GM12878 (cell line): ENCODE measurements around the gene DEPDC7. TPM values are rescaled to one million over a fixed set of nuclear protein-coding genes. Genes with fewer than 3 reads are reported as not detected.
A peak's percentile ranks its signal among the peaks of the same experiment; 100 is the strongest.

Experiments used
- BHLHE40 ChIP-seq, 2 experiments: fragments of 450-650 bp in 1 of 2; IDR thresholded peaks; 2 replicates each; pipeline ENCODE4 v1.6.1; 2011 to 2017; ENCODE audit warnings: low read depth in 2 of 2, borderline replicate concordance in 1 of 2, improper control_type of control experiment in 1 of 2, low read length in 1 of 2, mild to moderate bottlenecking in 1 of 2
- EGR1 ChIP-seq, 2 experiments: IDR thresholded peaks; 1 replicate in 1 of 2; 2 replicates in 1 of 2; pipeline ENCODE4 v1.6.1; 2011 to 2012; ENCODE audit warnings: low read depth in 2 of 2, low read length in 2 of 2, borderline replicate concordance in 1 of 2, mild to moderate bottlenecking in 1 of 2, moderate library complexity in 1 of 2
- SRF ChIP-seq, 2 experiments: IDR thresholded peaks; 2 replicates each; pipeline ENCODE4 v1.6.1; 2011; ENCODE audit warnings: low read depth in 2 of 2, low read length in 2 of 2, mild to moderate bottlenecking in 1 of 2, moderate library complexity in 1 of 2
- TBL1XR1 ChIP-seq: IDR thresholded peaks from 2 replicates; pipeline ENCODE4 v1.6.1; 2012; ENCODE audit warnings: low read depth, low read length, improper control_type of control experiment
- ZNF217 ChIP-seq: fragments of 450-650 bp; IDR thresholded peaks from 2 replicates; pipeline ENCODE4 v1.6.1; 2017; ENCODE audit warnings: antibody characterized with exemption, mild to moderate bottlenecking
- polyA plus RNA-seq, 11 experiments: library from polyadenylated mRNA; depleted of rRNA in 4 of 11; unstranded in 6 of 11; stranded (reverse) in 5 of 11; fragments of >200 nt; fragmentation: Nextera tagmentation in 4 of 11; fragmentation: Illumina TruSeq in 1 of 11; extraction: Ambion mirVana in 4 of 11; extraction: Trizol in 1 of 11; gene quantifications; 1 replicate in 1 of 11; 2 replicates in 10 of 11; pipeline versions ENCODE4 v1.2.1 to v1.2.3, GENCODE V29; 2011 to 2016; ENCODE audit warnings: inconsistent platforms in 2 of 11, missing spikeins in 2 of 11, low read depth in 1 of 11
- total RNA-seq, 4 experiments: library from RNA; depleted of rRNA in 3 of 4; stranded (reverse); fragments of >200 nt in 3 of 4; fragmentation: Illumina TruSeq in 1 of 4; extraction: Trizol in 1 of 4; gene quantifications; 2 replicates each; pipeline versions ENCODE4 v1.2.1 to v1.2.3, GENCODE V29; 2013 to 2021
- TF ChIP-seq, protein P1 (sequence below): IDR thresholded peaks from 2 replicates; pipeline ENCODE4 v1.6.1; 2011; ENCODE audit warnings: mild to moderate bottlenecking, low read depth, low read length, moderate library complexity; ENCODE audit not compliant: insufficient replicate concordance
- TF ChIP-seq, protein P2 (sequence below): IDR thresholded peaks from 2 replicates; pipeline ENCODE4 v1.6.1; 2012; ENCODE audit warnings: low read length, inconsistent platforms
- TF ChIP-seq, protein P3 (sequence below): fragments of 450-650 bp; formaldehyde crosslinking; IDR thresholded peaks from 2 replicates; pipeline ENCODE4 v1.4.0; 2022; ENCODE audit warnings: mild to moderate bottlenecking, moderate library complexity
- TF ChIP-seq, protein P4 (sequence below): fragments of 150-350 bp; IDR thresholded peaks from 2 replicates; pipeline ENCODE4 v1.6.1; 2016; ENCODE audit warnings: low read depth, low read length

The DEPDC7 gene
- total and polyA plus RNA-seq, 10 of the 15 experiments (the other 5 are each of a cell fraction or from before 2014, with no cell fraction given), result 0.06 to 1.1 (median 0.49) TPM

DNA sequence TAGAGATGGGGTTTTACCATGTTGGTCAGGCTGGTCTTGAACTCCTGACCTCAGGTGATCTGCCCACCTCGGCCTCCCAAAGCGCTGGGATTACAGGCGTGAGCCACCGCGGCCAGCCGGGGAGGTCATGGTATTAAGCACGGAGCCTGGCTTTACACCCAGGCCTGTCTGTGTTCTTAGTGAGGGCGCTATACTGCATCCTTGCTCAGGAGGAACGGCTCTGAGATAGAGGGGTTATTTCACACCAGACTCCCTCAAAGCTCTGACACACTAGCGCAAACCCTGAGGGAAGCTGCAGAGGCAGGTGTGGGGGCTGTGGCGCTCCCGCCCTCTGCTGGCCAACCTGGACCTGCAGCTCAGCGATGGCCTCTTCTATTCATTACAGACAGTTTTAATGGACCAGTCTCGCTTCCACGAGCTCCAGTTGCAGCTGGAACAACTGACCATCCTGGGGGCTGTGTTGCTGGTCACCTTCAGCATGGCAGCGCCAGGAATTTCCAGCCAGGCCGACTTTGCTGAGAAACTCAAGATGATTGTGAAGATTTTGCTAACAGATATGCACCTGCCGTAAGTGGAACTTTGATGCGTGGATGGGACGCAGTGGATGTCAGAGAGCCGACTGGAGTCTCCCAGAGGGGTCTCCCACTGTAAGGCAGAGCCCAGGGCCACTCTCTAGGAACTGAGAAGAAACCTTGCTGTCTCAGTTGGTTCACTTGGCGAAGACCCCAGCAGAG is 49.9 kb downstream of the DEPDC7 start (continued):
- TF ChIP-seq, protein P1, sequence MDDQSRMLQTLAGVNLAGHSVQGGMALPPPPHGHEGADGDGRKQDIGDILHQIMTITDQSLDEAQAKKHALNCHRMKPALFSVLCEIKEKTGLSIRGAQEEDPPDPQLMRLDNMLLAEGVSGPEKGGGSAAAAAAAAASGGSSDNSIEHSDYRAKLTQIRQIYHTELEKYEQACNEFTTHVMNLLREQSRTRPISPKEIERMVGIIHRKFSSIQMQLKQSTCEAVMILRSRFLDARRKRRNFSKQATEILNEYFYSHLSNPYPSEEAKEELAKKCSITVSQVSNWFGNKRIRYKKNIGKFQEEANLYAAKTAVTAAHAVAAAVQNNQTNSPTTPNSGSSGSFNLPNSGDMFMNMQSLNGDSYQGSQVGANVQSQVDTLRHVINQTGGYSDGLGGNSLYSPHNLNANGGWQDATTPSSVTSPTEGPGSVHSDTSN, result no peak
- TF ChIP-seq, protein P2, sequence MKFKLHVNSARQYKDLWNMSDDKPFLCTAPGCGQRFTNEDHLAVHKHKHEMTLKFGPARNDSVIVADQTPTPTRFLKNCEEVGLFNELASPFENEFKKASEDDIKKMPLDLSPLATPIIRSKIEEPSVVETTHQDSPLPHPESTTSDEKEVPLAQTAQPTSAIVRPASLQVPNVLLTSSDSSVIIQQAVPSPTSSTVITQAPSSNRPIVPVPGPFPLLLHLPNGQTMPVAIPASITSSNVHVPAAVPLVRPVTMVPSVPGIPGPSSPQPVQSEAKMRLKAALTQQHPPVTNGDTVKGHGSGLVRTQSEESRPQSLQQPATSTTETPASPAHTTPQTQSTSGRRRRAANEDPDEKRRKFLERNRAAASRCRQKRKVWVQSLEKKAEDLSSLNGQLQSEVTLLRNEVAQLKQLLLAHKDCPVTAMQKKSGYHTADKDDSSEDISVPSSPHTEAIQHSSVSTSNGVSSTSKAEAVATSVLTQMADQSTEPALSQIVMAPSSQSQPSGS, result no peak
- TF ChIP-seq TBL1XR1, result no peak
- TF ChIP-seq EGR1 (IDR thresholded peaks at IDR 0.05; ENCODE audit: borderline replicate concordance in 1 of 2, low read depth in 2 of 2, low read length in 2 of 2), result no peak
- peak in 1 of 2 experiments; percentile 38; a peak in 1 of 4 replicates for TF ChIP-seq BHLHE40 (IDR thresholded peaks at IDR 0.05; ENCODE audit: borderline replicate concordance in 1 of 2, low read depth in 2 of 2, low read length in 1 of 2)
- TF ChIP-seq, protein P3, sequence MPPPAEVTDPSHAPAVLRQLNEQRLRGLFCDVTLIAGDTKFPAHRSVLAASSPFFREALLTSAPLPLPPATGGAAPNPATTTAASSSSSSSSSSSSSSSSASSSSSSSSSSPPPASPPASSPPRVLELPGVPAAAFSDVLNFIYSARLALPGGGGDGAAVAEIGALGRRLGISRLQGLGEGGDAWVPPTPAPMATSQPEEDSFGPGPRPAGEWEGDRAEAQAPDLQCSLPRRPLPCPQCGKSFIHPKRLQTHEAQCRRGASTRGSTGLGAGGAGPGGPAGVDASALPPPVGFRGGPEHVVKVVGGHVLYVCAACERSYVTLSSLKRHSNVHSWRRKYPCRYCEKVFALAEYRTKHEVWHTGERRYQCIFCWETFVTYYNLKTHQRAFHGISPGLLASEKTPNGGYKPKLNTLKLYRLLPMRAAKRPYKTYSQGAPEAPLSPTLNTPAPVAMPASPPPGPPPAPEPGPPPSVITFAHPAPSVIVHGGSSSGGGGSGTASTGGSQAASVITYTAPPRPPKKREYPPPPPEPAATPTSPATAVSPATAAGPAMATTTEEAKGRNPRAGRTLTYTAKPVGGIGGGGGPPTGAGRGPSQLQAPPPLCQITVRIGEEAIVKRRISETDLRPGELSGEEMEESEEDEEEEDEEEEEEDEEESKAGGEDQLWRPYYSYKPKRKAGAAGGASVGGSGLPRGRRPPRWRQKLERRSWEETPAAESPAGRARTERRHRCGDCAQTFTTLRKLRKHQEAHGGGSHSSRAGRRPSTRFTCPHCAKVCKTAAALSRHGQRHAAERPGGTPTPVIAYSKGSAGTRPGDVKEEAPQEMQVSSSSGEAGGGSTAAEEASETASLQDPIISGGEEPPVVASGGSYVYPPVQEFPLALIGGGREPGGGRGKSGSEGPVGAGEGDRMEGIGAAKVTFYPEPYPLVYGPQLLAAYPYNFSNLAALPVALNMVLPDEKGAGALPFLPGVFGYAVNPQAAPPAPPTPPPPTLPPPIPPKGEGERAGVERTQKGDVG (CRISPR knock-in tag), result no peak
- TF ChIP-seq ZNF217, result no peak
- TF ChIP-seq, protein P4, sequence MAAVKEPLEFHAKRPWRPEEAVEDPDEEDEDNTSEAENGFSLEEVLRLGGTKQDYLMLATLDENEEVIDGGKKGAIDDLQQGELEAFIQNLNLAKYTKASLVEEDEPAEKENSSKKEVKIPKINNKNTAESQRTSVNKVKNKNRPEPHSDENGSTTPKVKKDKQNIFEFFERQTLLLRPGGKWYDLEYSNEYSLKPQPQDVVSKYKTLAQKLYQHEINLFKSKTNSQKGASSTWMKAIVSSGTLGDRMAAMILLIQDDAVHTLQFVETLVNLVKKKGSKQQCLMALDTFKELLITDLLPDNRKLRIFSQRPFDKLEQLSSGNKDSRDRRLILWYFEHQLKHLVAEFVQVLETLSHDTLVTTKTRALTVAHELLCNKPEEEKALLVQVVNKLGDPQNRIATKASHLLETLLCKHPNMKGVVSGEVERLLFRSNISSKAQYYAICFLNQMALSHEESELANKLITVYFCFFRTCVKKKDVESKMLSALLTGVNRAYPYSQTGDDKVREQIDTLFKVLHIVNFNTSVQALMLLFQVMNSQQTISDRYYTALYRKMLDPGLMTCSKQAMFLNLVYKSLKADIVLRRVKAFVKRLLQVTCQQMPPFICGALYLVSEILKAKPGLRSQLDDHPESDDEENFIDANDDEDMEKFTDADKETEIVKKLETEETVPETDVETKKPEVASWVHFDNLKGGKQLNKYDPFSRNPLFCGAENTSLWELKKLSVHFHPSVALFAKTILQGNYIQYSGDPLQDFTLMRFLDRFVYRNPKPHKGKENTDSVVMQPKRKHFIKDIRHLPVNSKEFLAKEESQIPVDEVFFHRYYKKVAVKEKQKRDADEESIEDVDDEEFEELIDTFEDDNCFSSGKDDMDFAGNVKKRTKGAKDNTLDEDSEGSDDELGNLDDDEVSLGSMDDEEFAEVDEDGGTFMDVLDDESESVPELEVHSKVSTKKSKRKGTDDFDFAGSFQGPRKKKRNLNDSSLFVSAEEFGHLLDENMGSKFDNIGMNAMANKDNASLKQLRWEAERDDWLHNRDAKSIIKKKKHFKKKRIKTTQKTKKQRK, result no peak
- TF ChIP-seq SRF (IDR thresholded peaks at IDR 0.05; ENCODE audit: low read depth in 2 of 2, low read length in 2 of 2), result no peak
